ENCODE measurements around the gene SETD5. TPM values are rescaled to one million over a fixed set of nuclear protein-coding genes. Genes with fewer than 3 reads are reported as not detected.

The SETD5 gene
- total and polyA plus RNA-seq, 2 of the 8 experiments (the other 6 are each of a cell fraction or from before 2014, with no cell fraction given): 108 to 234 TPM

- H2BK12ac ChIP-seq (ENCODE audit: low read depth, low read length): no peak overlapping the region
- H4K91ac ChIP-seq (replicated peaks; ENCODE audit: insufficient read length, low read length): no peak overlapping the region
- H3K14ac ChIP-seq (ENCODE audit: insufficient read length): no peak overlapping the region
- no peaks in the 10 kb centered on the region for H3K4me1 ChIP-seq (replicated peaks in 1 of 4; ENCODE audit: control insufficient read depth in 3 of 4, insufficient read depth in 4 of 4, low read length in 3 of 4)
- 93% methylated on average over 1 of the region's 1 CpG; no CpG with 5 or more reads in 1 of the 2 experiments for WGBS, 2 experiments (ENCODE audit: extremely low coverage in 1 of 2, insufficient coverage in 1 of 2, insufficient read length in 1 of 2, insufficient replicate concordance in 2 of 2, low coverage in 1 of 2, low lambda C conversion rate in 2 of 2, missing lambda C conversion rate in 1 of 2)
- H3K56ac ChIP-seq (replicated peaks; ENCODE audit: insufficient read length, low read depth, low read length): no peak overlapping the region
- no peak overlapping the region for H3K4me2 ChIP-seq (ENCODE audit: insufficient read depth in 1 of 2, low read depth in 2 of 2, low read length in 2 of 2)
- no peak overlapping the region for H3K4me3 ChIP-seq (ENCODE audit: extremely low read depth in 1 of 4, insufficient read depth in 2 of 4, low read depth in 3 of 4, low read length in 4 of 4)
- no peaks in the 10 kb centered on the region for H3K27me3 ChIP-seq (replicated peaks in 1 of 4; ENCODE audit: control insufficient read depth in 3 of 4, extremely low read depth in 1 of 4, insufficient read depth in 3 of 4, low read length in 3 of 4)
- H3K18ac ChIP-seq (ENCODE audit: extremely low read depth, low read length): no peak overlapping the region
- H2BK5ac ChIP-seq (ENCODE audit: low read depth, low read length): no peak overlapping the region
- ChIA-PET POLR2A (ENCODE audit: partially characterized antibody) (interaction anchor here (0.9 kb wide), 1 partner anchor 14 kb away, joined by 3 read pairs; no protein-coding TSS in a partner anchor), CTCF (ENCODE audit: partially characterized antibody) (interaction anchor here (1.2 kb wide), 1 partner anchor 31 kb away, joined by 3 read pairs; no protein-coding TSS in a partner anchor)
- no peak overlapping the region for H4K5ac ChIP-seq (ENCODE audit: insufficient read length, low read depth, low read length)
- H4K20me1 ChIP-seq (replicated peaks in 1 of 2; ENCODE audit: control insufficient read depth in 1 of 2, insufficient read depth in 2 of 2, low read length in 2 of 2): peaks cover 9 to 11% of the 10 kb centered on the region in 2 experiments
- no peak overlapping the region for H3K4ac ChIP-seq (replicated peaks; ENCODE audit: insufficient read length, low read depth, low read length)
- H4K8ac ChIP-seq (ENCODE audit: extremely low read depth, insufficient read depth, low read length): no peak overlapping the region
- FAIRE-seq (no peak), DNase-seq (ENCODE audit: low read depth in 1 of 2, low spot score in 2 of 2) (no peak)
- no peak overlapping the region for H3K9ac ChIP-seq (replicated peaks in 1 of 4; ENCODE audit: extremely low read depth in 1 of 4, low read depth in 3 of 4, low read length in 3 of 4)
- H2AK5ac ChIP-seq (ENCODE audit: low read depth, low read length): no peak overlapping the region
- H2BK20ac ChIP-seq (ENCODE audit: low read length): no peak overlapping the region
- H3K9me3 ChIP-seq (ENCODE audit: insufficient read depth in 2 of 2, low read depth in 1 of 2, low read length in 1 of 2): no peaks in the 10 kb centered on the region
- H3K79me2 ChIP-seq (ENCODE audit: control insufficient read depth in 1 of 2, insufficient read depth in 2 of 2, low read length in 2 of 2): peaks cover 2 to 35% of the 10 kb centered on the region in 2 experiments; a peak in 3 of 4 replicates
- H3K36me3 ChIP-seq (ENCODE audit: control insufficient read depth in 2 of 4, insufficient read depth in 4 of 4, low read length in 3 of 4): peaks cover 38 to 96% (median 88%) of the 10 kb centered on the region in 4 experiments
- H3K23ac ChIP-seq (ENCODE audit: insufficient read length): no peak overlapping the region
- H3K23me2 ChIP-seq (ENCODE audit: low read depth, low read length): no peaks in the 10 kb centered on the region
- H2BK15ac ChIP-seq (ENCODE audit: low read length): no peak overlapping the region
- H3K27ac ChIP-seq (ENCODE audit: low read depth, low read length): no peak overlapping the region
- no peak overlapping the region for H2AFZ ChIP-seq (ENCODE audit: low read length)
- H3K79me1 ChIP-seq (ENCODE audit: low read depth, low read length): 0 out of 2 replicates have a peak, but pooled peaks cover 2% of the 10 kb centered on the region
- no peak overlapping the region for H2BK120ac ChIP-seq (replicated peaks; ENCODE audit: low read depth, low read length)
- no peak for TF ChIP-seq POLR2A (IDR thresholded peaks at IDR 0.05; ENCODE audit: control extremely low read depth in 1 of 2, low read depth in 2 of 2, low read length in 2 of 2)
- no peak for TF ChIP-seq SIRT6 (IDR thresholded peaks at IDR 0.05; ENCODE audit: low read length)
- TF ChIP-seq GTF2F1 (IDR thresholded peaks at IDR 0.05; ENCODE audit: borderline replicate concordance, low read depth, low read length): no peak
- TF ChIP-seq SIX5 (IDR thresholded peaks at IDR 0.05; ENCODE audit: low read depth, low read length): no peak
- TF ChIP-seq SP1 (IDR thresholded peaks at IDR 0.05; ENCODE audit: low read depth, low read length): no peak
- TF ChIP-seq, protein P1, sequence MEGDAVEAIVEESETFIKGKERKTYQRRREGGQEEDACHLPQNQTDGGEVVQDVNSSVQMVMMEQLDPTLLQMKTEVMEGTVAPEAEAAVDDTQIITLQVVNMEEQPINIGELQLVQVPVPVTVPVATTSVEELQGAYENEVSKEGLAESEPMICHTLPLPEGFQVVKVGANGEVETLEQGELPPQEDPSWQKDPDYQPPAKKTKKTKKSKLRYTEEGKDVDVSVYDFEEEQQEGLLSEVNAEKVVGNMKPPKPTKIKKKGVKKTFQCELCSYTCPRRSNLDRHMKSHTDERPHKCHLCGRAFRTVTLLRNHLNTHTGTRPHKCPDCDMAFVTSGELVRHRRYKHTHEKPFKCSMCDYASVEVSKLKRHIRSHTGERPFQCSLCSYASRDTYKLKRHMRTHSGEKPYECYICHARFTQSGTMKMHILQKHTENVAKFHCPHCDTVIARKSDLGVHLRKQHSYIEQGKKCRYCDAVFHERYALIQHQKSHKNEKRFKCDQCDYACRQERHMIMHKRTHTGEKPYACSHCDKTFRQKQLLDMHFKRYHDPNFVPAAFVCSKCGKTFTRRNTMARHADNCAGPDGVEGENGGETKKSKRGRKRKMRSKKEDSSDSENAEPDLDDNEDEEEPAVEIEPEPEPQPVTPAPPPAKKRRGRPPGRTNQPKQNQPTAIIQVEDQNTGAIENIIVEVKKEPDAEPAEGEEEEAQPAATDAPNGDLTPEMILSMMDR (IDR thresholded peaks at IDR 0.05; ENCODE audit: control extremely low read depth in 1 of 3, insufficient read depth in 1 of 3, low read depth in 1 of 3, low read length in 3 of 3): no peak
- TF ChIP-seq JUN (IDR thresholded peaks at IDR 0.05; ENCODE audit: low read depth, low read length): no peak
- TF ChIP-seq TCF12 (IDR thresholded peaks at IDR 0.05; ENCODE audit: low read depth, low read length): no peak
- no peak for TF ChIP-seq BCL11A (IDR thresholded peaks at IDR 0.05; ENCODE audit: low read depth in 2 of 2, low read length in 2 of 2)
- no peak for TF ChIP-seq TBP (IDR thresholded peaks at IDR 0.05; ENCODE audit: low read depth, low read length)
- TF ChIP-seq HDAC6 (IDR thresholded peaks at IDR 0.05; ENCODE audit: low read depth, low read length): no peak
- TF ChIP-seq EGR1 (IDR thresholded peaks at IDR 0.05; ENCODE audit: borderline replicate concordance, low read depth, low read length): no peak
- TF ChIP-seq RXRA (IDR thresholded peaks at IDR 0.05; ENCODE audit: insufficient read depth, low read depth, low read length): no peak
- TF ChIP-seq BRCA1 (IDR thresholded peaks at IDR 0.05; ENCODE audit: low read depth, low read length): no peak
Observed at GRCh38 chr3:9439331-9439730, 41.9 kb downstream of the SETD5 start.

Data from H1 (cell line).